Inferior parietal cortex (tissue), 1 donor: ENCODE data around the gene GET4.
"Not testable (repeated sequence)": the region's sequence is repeated elsewhere in the genome, so short reads cannot be mapped to it uniquely, and the experiment has no call there.

Source experiments
- DNase-seq: peaks from one replicate; pipeline ENCODE4 v3.0.0-alpha.2; 2016; ENCODE audit errors: extremely low spot score

GET4 gene

DNA sequence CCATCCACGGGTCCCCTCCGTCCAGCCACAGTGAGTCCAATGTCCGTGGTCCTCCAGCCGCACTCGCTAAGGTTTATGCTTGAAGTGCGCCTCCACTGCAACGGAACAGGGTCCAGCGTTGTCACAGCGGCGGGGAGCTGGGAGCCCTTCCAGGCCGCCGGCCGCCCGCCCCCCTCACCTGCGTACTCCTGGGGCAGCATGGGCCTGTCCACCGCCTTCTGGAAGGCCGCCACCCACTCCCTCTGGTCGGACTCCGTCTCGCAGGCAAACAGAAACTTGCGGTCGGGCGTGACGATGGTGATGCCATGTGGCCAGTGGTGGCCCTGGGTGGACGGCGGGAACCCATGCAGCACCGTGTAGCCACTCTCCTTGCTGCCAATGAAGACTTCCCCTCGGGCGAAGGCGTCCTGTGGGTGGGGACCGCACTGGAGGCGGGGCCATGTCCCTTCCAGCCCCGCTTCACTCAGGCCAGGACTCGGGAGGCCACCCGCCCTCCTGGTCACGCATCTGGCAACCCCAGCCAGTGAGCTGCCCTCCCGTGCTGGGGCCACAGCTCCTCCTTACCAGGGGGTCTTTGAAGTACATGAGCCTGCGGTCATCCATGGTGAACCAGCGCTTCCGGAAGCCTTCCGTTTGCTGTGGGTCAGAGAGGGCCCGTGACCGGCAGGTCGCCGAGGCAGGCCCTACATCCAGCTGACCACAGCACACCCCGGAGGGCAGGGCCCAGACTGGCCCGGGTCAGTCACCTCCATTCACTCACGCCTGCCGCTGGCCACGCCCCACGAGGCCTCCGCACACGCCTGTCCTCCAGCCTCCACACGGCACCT is 22.7 kb downstream of the GET4 start:
- no peak for DNase-seq

DNA sequence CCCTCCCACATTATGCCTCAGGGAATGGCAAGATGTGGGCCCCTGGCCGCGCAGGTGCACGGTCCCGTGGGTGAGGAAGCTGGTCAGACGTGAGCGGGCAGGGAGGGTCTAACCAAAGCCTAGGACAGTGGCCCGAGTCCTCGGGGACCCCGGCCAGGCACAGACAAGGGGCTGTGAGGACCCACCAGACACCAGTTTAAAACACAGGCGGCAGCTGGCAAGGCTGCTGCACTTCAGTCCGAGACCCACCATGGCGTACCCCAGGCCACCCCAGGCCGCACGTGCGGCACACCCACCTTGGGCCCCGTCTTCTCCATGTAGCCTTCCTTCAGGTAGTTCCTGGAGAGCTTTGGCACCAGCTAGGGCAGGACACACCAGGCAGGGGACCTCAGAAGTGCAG is 23.5 kb downstream of the GET4 start:
- DNase-seq: no peak

DNA sequence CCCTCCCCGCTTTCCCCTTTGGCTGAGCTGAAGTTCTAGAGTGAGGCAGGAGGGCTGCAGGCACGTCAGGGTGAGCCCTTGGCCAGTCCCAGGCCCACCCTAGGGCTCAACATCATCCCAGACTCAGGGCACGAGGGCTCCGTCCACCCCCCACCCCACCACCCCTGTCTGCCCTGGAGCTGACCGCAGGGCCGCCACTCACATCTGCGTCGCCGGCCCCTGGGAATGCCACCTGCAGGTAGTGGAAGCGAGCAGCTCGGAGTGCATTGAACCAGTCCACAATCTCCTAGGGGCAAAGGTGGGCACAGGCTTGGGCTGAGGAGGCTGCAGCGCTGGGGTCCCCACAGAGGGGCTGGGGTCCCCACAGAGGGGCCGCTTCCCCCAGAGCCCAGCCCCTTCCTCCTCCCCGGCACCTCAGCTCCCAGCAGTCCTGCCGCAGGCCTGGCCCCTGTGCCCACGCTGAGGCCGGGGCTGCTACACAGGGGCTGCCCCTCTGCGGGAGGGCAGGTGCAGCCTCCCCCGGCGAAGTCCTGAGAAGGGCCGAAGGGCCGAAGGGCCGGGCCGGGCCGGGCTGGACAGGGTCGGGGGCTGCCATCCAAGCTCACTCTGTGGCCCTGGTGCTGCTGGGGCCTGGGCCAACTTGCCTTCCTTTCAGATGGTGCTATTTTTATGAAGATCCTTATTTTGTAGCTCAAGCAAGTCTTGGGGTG is 24.1 kb downstream of the GET4 start:
- DNase-seq: no peak

DNA sequence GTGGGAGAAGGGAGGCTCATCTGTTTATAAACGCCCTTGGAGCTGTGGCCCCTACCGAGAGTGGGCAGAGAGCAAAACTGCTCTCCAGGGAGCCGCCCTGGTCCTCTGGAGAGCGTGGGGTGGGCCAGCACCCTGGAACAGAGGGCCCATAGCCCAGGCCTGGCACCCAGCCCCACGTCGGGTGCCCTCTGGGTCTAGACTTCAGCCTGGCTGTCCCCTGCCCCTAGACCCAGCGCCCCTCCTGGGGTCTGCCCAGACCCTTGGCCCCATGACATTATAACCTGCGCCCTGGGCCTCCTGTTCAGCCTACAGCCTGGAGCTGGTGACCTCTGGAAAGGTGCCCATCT is 24.7 kb downstream of the GET4 start:
- DNase-seq: no peak

DNA sequence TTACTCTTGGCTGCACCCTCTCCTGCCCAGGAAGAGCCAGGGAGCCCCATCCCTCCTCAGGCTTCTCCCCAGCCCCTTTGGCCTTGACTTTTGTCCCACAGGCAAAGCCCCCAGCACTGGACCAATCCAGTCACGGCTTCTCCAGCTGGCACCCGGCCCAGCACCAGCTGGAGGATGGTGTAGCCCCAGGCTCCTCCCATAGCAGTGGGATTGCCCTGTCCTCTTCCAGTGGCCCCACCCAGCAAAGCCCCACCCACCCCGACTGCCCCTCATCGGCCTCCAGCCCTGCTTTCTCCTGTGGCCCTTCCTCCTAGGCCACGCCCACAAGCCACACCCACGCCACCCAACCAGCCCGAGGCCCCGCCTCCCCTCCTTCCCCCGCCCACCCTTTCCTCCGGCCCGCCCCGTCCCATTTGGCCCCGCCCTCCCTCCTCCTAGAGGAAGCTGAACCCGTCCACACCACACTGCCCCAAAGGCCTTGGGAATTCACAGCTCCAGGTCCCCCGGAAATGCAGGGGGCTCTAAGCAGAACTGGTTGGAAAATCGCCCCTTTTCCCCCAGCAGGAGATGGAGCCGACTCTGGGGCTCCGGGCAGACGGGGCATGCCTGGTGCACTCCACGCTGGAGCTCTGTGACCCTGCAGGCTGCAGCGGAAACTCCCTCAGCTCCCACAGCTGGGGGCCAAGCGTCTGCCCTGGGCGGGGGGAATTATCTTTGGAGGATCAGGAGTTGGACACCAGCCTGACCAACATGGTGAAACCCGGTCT is 25.2 kb downstream of the GET4 start:
- DNase-seq: no peak

DNA sequence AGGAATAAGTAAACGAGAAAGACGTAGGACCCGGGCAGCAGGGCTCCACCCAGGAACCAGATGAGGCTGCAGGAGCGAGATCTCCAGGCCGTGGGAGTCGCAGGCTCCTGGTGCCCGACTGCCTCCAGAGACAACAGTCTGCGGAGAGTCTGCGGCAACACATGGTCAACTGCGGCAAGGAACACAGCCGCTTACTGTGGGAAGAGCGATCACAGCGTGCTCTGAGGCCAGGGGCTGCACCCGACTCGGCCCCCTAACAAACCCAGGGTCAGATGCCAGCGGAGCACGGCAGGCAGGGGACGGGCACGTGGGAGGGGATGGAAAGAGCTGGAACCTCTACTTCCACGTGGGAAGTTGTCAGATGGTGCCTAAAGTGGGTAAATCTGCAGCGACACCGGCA is 26.6 kb downstream of the GET4 start:
- DNase-seq: no peak

DNA sequence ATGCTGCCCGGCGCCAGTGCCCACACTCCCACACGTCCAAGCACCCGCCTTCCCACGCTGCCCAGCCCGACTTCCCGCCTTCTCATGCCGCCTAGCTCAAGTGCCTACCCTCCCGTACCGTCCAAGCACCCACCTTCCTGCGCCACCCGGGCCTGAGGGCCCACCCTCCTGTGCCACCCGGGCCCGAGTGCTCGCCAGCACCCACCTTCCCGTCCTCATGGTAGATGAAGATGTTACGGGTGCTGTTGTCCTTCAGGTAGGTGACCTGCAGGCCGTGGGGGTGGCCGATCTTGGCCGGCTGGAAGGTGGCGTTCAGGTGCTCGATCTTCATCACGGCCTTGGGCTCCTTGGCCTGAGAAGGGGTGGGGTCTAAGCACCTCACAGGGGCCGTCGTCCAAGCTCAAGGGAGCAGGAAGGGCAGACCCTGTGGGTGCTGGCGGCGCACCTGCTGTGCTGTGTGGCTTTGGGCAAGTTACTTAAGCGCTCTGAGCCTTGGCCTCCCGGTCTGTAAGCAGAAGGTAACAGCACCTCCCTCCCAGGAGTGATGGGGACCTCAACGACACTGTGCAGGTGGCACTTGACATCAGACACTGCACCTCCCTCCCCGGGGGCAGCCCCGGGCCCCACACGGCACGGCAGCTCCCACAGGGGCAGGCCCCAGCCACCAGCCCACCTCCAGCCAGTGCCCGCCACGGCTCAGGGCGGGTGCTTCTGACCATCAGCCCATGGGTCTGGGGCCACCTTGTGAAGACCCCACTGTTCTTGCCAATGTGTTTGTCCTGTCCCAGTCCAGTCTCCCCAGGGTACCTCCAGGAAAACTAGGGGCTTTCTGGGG is 27.8 kb downstream of the GET4 start:
- no peak for DNase-seq

DNA sequence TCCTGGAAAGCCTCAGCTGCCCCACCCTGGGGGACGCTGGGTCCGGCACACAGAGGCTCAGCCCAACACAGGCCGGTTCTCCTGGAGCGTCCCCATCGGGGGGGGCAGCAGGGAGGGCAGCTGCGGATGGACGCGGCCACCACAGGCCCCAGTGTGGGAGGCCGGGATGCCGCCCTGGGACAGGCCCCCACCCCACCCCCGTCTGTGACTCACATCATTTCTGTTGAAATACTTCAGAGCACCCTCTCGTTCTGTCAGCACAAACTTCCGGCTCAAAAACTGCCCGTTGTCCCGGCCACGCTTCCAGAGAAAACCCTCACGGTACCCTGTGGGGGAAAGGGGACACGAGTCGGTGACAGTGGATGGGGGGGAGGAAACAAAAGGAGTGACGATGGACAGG is 28.5 kb downstream of the GET4 start:
- no peak for DNase-seq

DNA sequence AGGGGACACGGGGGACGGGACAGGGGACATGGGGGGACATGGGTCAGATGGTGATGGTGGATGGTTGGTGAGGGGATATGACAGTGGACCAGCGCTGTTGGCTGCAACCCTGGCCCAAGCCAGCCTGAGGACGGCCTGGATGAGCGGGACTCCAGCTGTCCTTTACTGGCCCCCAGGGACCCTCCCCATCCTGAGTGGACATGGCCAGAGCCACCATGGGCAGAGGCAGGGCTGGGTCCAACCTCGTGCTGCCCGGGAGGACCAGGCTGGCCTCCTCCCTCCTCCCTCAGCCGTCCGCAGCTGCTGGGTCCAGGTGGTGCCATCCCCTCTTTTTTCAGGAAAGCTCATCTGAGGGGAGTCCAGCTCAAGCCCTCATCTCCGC is 30.4 kb downstream of the GET4 start:
- DNase-seq: no peak

DNA sequence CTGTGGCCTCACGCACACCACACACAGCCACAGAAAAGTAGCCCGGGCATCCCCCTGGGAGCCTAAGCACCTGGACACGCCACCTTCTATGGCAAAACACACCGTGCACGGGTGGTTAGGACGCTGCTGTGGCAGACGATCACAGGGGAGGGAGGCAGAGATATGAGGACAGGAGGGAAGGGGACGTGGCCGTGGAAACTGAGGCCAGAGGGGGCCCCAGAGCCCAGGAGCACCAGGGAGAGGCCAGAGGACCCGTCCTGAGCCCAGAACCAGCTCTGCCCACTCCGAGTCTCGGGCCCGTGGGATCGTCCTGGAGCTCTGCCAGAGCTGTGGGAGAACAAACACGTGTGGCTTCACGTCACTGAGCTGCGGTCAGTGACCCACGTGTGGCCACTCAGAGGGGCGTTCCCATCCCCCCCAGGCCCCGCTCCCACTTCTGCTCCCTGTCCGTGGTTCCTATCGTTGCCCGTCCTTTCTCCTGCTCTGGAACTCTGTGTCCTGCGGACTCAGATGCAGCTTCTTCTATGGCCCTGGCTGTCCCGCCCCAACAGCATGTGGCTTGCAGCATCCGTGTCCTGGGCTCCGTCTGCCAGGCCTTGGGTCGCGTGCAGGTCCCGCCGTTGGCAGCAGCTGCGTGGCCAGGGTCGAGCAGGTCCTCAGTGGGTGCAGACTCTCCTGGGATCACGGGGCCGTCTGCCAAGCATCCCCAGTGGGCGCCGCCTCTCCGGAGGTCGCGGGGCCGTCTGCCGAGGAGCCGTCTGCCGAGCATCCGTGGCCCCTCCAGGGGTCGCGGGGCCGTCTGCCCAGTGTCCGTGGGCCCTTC is 31.0 kb downstream of the GET4 start:
- no peak for DNase-seq

DNA sequence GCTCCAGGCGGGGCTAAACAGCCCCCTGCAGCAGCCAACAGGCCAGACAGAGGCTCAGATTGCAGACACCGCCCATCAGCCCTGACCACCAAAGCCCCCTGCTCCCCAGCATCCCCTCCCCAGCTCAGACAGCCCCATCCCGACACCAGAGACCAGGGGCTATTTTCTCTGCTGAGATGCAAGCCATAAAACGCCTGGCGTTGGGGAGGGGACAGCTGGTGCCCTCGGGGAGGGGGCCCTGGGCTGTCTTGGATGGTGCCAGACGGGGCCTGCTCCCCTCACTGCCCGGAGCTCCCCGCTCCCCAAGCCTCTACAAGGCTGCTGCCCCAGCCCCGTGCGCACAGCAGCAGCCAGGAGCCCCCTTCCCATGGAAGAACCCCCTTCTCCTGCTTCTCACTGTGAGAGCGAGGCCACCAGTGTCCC is 31.8 kb downstream of the GET4 start:
- no peak for DNase-seq

DNA sequence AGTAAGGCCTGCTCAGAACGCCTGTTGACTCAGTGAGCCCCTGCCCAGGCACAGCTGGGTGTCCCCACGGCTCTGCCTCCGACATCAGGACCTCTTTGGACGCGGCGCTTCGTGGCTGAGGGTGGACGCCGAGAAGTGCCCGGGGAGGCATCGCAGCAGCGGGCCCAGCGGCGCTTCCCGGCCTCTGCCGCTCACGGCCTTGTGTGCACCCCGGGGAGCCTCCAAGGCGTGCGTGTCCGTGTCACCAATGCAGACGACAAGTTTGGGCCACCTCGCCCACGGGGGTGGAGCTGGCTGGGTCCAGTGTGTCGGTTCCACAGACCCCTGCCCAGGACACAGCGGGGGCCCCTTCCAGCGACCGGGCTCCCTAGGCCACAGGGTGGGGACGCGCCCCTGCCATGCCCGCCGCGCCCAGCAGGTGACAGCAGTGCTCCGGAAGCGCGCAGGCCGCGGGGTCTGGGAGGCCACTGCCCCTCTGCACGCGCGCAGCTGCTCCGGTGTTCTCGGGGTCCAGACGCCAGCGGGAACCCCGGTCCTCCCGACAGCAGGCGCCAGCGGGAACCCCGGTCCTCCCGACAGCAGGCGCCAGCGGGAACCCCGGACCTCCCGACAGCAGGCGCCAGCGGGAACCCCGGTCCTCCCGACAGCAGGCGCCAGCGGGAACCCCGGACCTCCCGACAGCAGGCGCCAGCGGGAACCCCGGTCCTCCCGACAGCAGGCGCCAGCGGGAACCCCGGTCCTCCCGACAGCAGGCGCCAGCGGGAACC is 32.4 kb downstream of the GET4 start:
- DNase-seq: not testable (repeated sequence)

DNA sequence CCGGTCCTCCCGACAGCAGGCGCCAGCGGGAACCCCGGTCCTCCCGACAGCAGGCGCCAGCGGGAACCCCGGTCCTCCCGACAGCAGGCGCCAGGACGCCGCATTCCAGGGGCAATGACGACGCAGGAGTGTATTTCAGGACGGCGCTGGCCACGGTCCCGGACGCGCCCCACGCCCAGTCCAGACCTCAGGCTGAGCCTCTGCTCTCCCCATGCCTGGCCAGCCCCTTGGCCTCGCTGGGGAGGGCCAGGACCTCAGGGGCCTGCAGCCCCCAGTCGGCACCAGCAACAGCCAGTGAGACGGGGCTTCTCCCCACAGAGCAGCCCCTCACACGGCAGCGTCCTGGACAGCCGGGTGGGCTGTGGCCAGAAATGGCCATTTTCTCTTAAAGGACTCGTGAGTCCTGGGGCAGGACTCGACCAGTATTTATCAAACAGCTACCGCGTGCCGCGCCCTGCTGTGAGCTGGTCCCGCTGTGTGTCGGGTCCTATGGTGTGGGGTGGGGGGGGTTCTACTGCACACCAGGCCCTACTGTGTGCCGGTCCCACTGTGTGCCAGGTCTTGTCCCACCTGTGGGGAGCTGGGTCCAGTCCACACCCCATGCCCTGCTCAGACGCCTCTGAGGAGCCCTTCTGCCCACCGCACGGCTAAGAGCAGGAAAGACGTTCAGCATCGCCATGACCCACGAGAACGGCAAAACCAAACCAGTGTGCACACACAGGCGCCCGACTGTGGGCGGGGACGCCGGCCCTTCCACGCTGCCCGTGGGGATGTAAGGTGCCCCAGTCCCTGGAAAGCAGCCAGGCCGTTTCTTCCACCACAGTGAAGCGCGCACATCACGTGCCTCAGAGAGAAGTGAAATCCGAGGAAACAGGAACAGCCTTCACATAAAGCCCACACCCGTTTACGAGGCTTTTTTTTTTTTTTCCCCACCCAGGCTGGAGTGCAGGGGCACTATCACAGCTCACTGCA is 33.3 kb downstream of the GET4 start:
- no peak for DNase-seq

DNA sequence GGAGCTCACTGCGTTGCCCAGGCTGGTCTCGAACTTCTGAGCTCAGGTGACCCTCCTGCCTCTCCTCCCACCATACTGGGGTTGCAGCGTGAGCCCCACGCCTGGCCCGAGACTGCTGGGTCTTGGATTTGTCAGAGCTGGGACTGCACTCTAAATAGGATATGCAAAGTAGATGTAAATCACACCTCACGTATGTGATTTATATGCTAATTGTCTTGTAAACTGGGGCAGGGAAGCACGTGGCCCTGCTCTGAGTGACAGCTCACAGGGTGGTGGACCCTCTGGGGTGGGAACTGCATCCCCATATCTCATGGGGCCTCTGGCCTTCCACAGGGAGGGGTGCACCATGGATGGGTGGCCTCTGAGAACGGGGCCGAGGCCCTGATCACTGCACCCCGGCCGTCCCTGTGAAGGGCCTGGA is 34.1 kb downstream of the GET4 start:
- no peak for DNase-seq

DNA sequence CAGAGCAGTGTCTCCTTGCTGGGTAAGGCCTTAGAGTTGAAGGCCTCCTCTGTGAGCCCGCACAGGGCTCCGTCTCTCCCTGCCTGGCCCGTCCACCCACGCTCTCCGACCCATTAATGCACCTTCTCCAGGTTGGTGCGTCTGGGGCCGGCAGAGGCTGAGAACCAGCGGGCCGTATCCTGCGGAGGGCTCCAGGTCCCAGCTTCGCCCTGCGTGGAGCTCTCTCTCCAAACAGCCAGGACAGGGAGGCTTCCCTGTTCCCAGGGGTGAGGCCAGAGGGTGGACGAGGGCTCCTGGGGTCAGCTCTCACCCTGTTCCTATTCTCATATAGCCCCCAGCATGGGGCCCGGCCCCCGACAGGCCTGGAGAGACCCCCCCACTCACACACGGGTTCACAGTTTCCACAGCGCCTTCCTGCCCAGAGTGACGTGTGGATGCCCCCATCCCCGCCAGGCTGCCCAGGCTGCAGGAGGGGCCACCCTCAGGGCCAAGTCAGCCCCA is 34.6 kb downstream of the GET4 start:
- no peak for DNase-seq

DNA sequence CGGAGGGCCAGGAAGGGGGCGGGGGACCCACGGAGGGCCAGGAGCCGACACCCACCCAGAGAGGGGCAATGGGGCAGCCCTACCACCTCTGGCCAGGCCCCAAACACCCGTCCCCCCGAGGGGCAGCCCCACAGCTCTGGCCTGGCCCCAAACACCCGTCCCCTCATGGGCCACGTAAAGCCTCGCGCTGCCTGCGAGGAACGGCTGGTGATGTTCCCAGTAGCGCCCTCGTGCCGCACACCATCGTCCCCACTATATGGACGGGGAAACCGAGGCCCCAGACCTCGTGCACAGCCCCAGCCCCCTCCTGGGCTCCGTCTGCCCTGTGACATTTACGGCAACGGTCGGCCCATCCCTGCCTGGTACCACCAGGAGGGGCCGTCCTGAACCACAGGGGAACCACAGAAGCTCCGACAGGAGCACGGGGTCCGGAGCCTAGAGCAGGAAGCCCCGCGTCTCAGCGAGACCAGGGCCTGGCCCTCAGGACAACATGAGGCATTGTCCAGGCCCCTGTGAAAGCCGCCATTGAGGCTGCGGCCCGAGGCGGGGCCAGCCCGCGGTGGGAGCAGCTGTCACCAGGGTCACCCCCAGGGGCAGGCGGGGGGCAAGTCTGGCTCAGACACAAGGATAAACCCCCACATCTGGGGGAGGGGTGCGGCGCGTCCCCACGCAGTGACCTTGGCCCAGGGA is 35.6 kb downstream of the GET4 start:
- peak; percentile 63 for DNase-seq

DNA sequence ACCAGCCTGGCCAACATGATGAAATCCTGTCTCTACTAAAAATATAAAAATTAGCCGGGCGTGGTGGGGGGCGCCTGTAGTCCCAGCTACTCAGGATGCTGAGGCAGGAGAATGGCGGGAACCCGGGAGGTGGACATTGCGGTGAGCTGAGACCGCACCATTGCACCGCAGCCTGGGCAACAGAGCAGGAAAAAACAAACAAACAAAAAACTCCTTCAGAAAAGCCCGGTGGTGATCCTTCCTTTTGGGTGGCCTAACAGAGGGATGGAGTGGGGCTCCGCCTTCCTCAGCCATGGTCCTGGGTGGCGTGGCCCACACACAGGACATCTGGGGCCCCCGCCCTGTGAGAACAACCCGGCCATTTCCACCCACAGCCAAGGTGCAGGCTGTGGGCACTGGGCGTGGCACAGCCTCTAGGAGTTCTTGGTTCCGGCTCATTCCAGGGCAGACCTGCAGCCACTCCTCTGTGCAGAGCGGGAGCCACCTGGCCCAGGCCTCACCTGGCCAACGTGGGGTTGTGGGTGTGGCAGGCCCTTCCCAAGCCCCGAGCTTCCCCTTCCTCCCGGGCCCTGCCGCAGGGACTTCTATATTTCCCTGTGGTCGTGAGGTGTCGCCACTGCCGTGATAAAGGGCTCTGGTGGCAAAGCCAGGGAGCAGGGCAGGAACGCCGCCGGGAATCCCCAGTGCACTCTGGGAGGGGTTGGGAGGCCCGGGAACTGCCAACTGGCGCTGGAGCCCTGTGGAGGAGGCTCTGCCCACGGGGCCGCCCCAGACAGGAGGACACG is 37.6 kb downstream of the GET4 start:
- no peak for DNase-seq
